Tibial nerve (tissue), 4 donors: Measurements from ENCODE around the gene IP6K3. TPM values are rescaled to one million over a fixed set of nuclear protein-coding genes. Genes with fewer than 3 reads are reported as not detected.

Experiments
- DNase-seq, 2 donors: peaks; one replicate each; pipeline ENCODE4 v3.0.0-alpha.2; 2019; ENCODE audit warnings: low spot score in 2 of 2
- H3K27ac ChIP-seq, 4 donors: fragments of 200-600 bp; sonication (generic) in 3 of 4; one replicate each; pipeline ENCODE4 v1.5.1; 2017 to 2019; ENCODE audit warnings: mild to moderate bottlenecking in 1 of 4
- H3K27me3 ChIP-seq, 2 donors: fragments of 200-600 bp; sonication (generic) in 1 of 2; one replicate each; pipeline versions ENCODE4 v1.5.1 to v1.6.0; 2017 to 2019
- H3K36me3 ChIP-seq, 3 donors: fragments of 200-600 bp; sonication (generic); one replicate each; pipeline ENCODE4 v1.5.1; 2018 to 2019
- H3K4me1 ChIP-seq, 4 donors: fragments of 200-600 bp; sonication (generic) in 3 of 4; one replicate each; pipeline ENCODE4 v1.5.1; 2017 to 2019
- H3K4me3 ChIP-seq, 4 donors: fragments of 200-600 bp; sonication (generic) in 3 of 4; one replicate each; pipeline ENCODE4 v1.5.1; 2017 to 2019; ENCODE audit warnings: mild to moderate bottlenecking in 1 of 4, moderate library complexity in 1 of 4
- H3K9me3 ChIP-seq, 4 donors: fragments of 200-600 bp; sonication (generic) in 3 of 4; one replicate each; pipeline ENCODE4 v1.5.1; 2017 to 2019
- CTCF ChIP-seq, 5 experiments: fragments of 200-600 bp in 3 of 5; fragments of 450-650 bp in 2 of 5; sonication (generic) in 3 of 5; IDR thresholded peaks; one replicate each; pipeline ENCODE4 v1.5.1; 2016 to 2019; ENCODE audit warnings: antibody characterized with exemption in 5 of 5, mild to moderate bottlenecking in 3 of 5, moderate library complexity in 2 of 5
- EP300 ChIP-seq, 2 donors: sonication (generic); formaldehyde crosslinking; IDR thresholded peaks; one replicate each; pipeline ENCODE4 v1.6.1; 2017; ENCODE audit warnings: antibody characterized with exemption in 2 of 2, mild to moderate bottlenecking in 1 of 2
- POLR2A ChIP-seq, 2 donors: fragments of 450-650 bp; IDR thresholded peaks; one replicate each; pipeline ENCODE4 v1.6.1; 2017; ENCODE audit warnings: antibody characterized with exemption in 2 of 2, mild to moderate bottlenecking in 2 of 2, moderate library complexity in 2 of 2
- WGBS, 2 donors: methylation state at CpG; one replicate each; pipeline ENCODE4 v1.1.5; 2018; 5-methylcytosine and 5-hydroxymethylcytosine counted together
- total RNA-seq, 4 donors: library from RNA; depleted of rRNA; stranded (reverse); fragments of >200 nt; gene quantifications; one replicate each; pipeline ENCODE4 v1.1.0, GENCODE V29; 2016

IP6K3 gene
- total RNA-seq, 4 donors from 2014 or later = 0.39 to 3.0 (median 1.7) TPM

DNA sequence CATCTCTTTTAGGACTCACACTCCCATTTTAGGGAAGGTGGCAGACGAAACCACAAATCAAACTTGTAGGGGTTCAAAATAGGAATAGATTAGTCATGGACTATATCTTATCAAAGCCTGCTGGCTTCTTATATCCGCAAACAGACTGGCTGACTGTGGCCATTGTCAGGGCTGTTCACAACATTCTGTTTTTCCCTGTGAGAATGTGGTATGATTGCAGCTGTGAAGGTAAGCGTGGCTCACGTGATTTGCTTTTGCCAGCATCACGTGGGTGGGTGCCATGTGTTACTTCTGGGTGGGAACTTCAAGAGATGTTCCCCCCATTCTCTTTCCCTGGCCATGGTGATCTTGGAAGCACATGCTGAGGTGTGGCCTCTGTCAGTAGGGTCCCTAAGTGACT is 5.9 kb downstream of the IP6K3 start:
- WGBS, 2 donors = 84 to 86% methylated on average over 5 of the region's 5 CpGs
- no peak overlapping the region for H3K4me3 ChIP-seq
- H3K4me1 ChIP-seq = peaks cover 0 to 17% (median 3%) of the 10 kb centered on the region in 4 donors
- no peaks in the 10 kb centered on the region for H3K27me3 ChIP-seq
- H3K36me3 ChIP-seq = no peaks in the 10 kb centered on the region
- H3K9me3 ChIP-seq = no peaks in the 10 kb centered on the region
- DNase-seq = no peak
- TF ChIP-seq CTCF (IDR thresholded peaks at IDR 0.05) (no peak), POLR2A (IDR thresholded peaks at IDR 0.05) (no peak)
- H3K27ac ChIP-seq = no peak overlapping the region

DNA sequence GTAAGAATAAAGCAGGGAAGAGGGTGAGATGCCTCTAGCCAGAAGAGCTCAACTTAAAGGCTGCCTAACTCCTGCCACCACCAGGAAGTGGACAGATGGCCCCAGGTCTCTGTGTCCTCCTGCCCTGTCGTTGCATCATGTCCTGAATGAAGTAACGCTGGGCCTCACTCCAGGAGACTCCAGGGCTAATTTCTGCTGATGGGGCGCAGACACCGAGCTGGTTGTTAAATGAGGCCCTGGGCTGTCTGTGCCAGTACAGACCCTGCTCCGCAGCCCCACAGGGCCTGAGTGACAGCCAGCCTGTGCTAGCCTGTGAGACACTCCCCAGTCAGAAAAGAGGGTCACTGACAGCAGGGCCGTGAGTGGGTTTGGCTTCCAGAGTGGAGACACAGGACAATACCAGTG is 6.5 kb downstream of the IP6K3 start:
- no peak for DNase-seq
- Histone ChIP-seq H3K9me3 (no peaks in the 10 kb centered on the region), H3K4me1 (peaks cover 0 to 13% (median 3%) of the 10 kb centered on the region in 4 donors), H3K36me3 (no peaks in the 10 kb centered on the region), H3K27me3 (no peaks in the 10 kb centered on the region), H3K27ac (no peak overlapping the region), H3K4me3 (no peak overlapping the region)
- WGBS, 2 donors = 72 to 83% methylated on average over 6 of the region's 6 CpGs
- TF ChIP-seq EP300 (IDR thresholded peaks at IDR 0.05) (no peak), CTCF (IDR thresholded peaks at IDR 0.05) (no peak), POLR2A (IDR thresholded peaks at IDR 0.05) (no peak)

- Histone ChIP-seq H3K4me3 (no peak overlapping the region), H3K36me3 (no peaks in the 10 kb centered on the region), H3K27ac (no peak overlapping the region), H3K27me3 (no peaks in the 10 kb centered on the region), H3K4me1 (peaks cover 0 to 7% (median under 1%) of the 10 kb centered on the region in 4 donors), H3K9me3 (no peaks in the 10 kb centered on the region)
- WGBS, 2 donors = 66 to 73% methylated on average over 5 of the region's 5 CpGs
- no peak for DNase-seq
- no peak for TF ChIP-seq POLR2A (IDR thresholded peaks at IDR 0.05)
Observed at GRCh38 chr6:33739571-33739970, 7.1 kb downstream of the IP6K3 start.

DNA sequence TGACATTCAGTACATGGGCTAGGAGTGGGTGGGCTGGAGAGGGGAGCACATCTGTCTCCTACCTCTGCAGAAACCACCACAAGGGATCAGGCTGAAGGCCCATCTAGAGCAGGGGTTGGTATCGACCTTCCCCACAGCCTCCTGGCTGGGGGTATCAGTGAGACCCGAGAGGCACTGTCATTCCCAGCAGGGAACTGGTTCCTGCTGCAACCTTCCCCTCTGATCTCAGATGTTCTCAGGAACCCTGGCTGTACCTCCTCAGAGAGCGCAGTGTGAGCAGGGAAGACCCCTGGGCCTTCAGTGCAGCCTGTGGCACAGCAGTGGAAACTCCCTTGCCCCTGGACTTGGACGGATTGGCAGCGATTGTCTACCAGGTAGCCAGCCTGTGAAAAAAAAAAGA is 7.8 kb downstream of the IP6K3 start:
- Histone ChIP-seq H3K27me3 (no peaks in the 10 kb centered on the region), H3K4me3 (no peak overlapping the region), H3K9me3 (no peaks in the 10 kb centered on the region), H3K4me1 (no peaks in the 10 kb centered on the region), H3K36me3 (no peaks in the 10 kb centered on the region), H3K27ac (no peak overlapping the region)
- 83 to 96% methylated on average over 4 to 5 of the region's 5 CpGs for WGBS, 2 donors
- no peak for DNase-seq
- TF ChIP-seq CTCF (IDR thresholded peaks at IDR 0.05) = no peak
- TF ChIP-seq POLR2A (IDR thresholded peaks at IDR 0.05) = no peak
- no peak for TF ChIP-seq EP300 (IDR thresholded peaks at IDR 0.05)

GRCh38 chr6:33738153-33738552 is 8.6 kb downstream of the IP6K3 start:
- Histone ChIP-seq H3K9me3 (no peaks in the 10 kb centered on the region), H3K27me3 (no peaks in the 10 kb centered on the region), H3K4me1 (no peaks in the 10 kb centered on the region), H3K36me3 (no peaks in the 10 kb centered on the region), H3K4me3 (no peak overlapping the region), H3K27ac (no peak overlapping the region)
- 93 to 94% methylated on average over 8 to 9 of the region's 9 CpGs for WGBS, 2 donors
- DNase-seq = no peak
- TF ChIP-seq CTCF (IDR thresholded peaks at IDR 0.05) = no peak
- TF ChIP-seq POLR2A (IDR thresholded peaks at IDR 0.05) = no peak
- TF ChIP-seq EP300 (IDR thresholded peaks at IDR 0.05) = no peak
